Measurements from ENCODE around the gene ESPN. TPM values are rescaled to one million over a fixed set of nuclear protein-coding genes. Genes with fewer than 3 reads are reported as not detected.

ESPN gene
- total RNA-seq, 1 experiment from 2014 or later, result 8.5 TPM

- BruUV-seq (replicated peaks), result no TSS peak
- Histone ChIP-seq H3K27me3 (ENCODE audit: control insufficient read depth, insufficient read depth, low read length) (no peaks in the 10 kb centered on the region), H3K4me3 (ENCODE audit: low read depth in 2 of 2, low read length in 2 of 2) (no peak overlapping the region), H3K36me3 (ENCODE audit: control insufficient read depth, insufficient read depth, low read length) (no peaks in the 10 kb centered on the region), H3K27ac (ENCODE audit: low read length) (no peak overlapping the region), H3K4me1 (ENCODE audit: control insufficient read depth, insufficient read depth, low read length) (no peaks in the 10 kb centered on the region), H3K9me3 (ENCODE audit: control insufficient read depth, insufficient read depth, low read depth, low read length) (no peaks in the 10 kb centered on the region)
- ATAC-seq (no peak), DNase-seq (ENCODE audit: low read depth, low spot score) (no peak)
- CTCF ChIA-PET, result interaction anchor here (0.6 kb wide), 1 partner anchor 66 kb away, joined by 3 read pairs; no protein-coding TSS in a partner anchor
- in situ Hi-C loops (cut with HindIII; ENCODE audit: low pct_unique_long_range_greater_than_20kb, low sequenced_read_pairs), result no loop called here
- POLR2A ChIA-PET, result no interaction called here
- no peak for TF ChIP-seq SIN3A (IDR thresholded peaks at IDR 0.05; ENCODE audit: borderline replicate concordance, insufficient read depth, low read depth, low read length)
- no peak for TF ChIP-seq CTCF (IDR thresholded peaks at IDR 0.05)
- intact Hi-C loops (cut with micrococcal nuclease; ENCODE audit: unreplicated experiment), result no loop called here
These were observed 82.5 kb downstream of the ESPN start for GRCh38 chr1:6507037-6507428.

GRCh38 chr1:6507461-6507911 lies 82.9 kb downstream of the ESPN start:
- BruUV-seq (replicated peaks), result no TSS peak
- POLR2A ChIA-PET, result interaction anchor here (0.6 kb wide), 1 partner anchor 16 kb away, joined by 6 read pairs; no protein-coding TSS in a partner anchor
- in situ Hi-C loops (cut with HindIII; ENCODE audit: low pct_unique_long_range_greater_than_20kb, low sequenced_read_pairs) (no loop called here), intact Hi-C loops (cut with micrococcal nuclease; ENCODE audit: unreplicated experiment) (no loop called here)
- DNase-seq (ENCODE audit: low read depth, low spot score) (no peak), ATAC-seq (no peak)
- no peak overlapping the region for H3K27ac ChIP-seq (ENCODE audit: low read length)
- TF ChIP-seq CTCF (IDR thresholded peaks at IDR 0.05) (no peak), SIN3A (IDR thresholded peaks at IDR 0.05; ENCODE audit: borderline replicate concordance, insufficient read depth, low read depth, low read length) (no peak), TCF7L2 (IDR thresholded peaks at IDR 0.05; ENCODE audit: low read depth, low read length) (no peak), POLR2AphosphoS5 (IDR thresholded peaks at IDR 0.05; ENCODE audit: low read depth, low read length) (no peak), REST (IDR thresholded peaks at IDR 0.05; ENCODE audit: insufficient read depth in 1 of 2, low read depth in 2 of 2, low read length in 1 of 2) (no peak)
- CTCF ChIA-PET, result interaction anchor here (0.6 kb wide), 1 partner anchor 67 kb away, joined by 3 read pairs; no protein-coding TSS in a partner anchor
- H3K9me3 ChIP-seq (ENCODE audit: control insufficient read depth, insufficient read depth, low read depth, low read length), result no peaks in the 10 kb centered on the region
- H3K27me3 ChIP-seq (ENCODE audit: control insufficient read depth, insufficient read depth, low read length), result no peaks in the 10 kb centered on the region
- H3K4me3 ChIP-seq (ENCODE audit: low read depth in 2 of 2, low read length in 2 of 2), result no peak overlapping the region
- no peaks in the 10 kb centered on the region for H3K4me1 ChIP-seq (ENCODE audit: control insufficient read depth, insufficient read depth, low read length)
- no peaks in the 10 kb centered on the region for H3K36me3 ChIP-seq (ENCODE audit: control insufficient read depth, insufficient read depth, low read length)

Measured in Panc1 (cell line).